ENCODE results near the gene ARHGEF26.

The ARHGEF26 gene, protein sequence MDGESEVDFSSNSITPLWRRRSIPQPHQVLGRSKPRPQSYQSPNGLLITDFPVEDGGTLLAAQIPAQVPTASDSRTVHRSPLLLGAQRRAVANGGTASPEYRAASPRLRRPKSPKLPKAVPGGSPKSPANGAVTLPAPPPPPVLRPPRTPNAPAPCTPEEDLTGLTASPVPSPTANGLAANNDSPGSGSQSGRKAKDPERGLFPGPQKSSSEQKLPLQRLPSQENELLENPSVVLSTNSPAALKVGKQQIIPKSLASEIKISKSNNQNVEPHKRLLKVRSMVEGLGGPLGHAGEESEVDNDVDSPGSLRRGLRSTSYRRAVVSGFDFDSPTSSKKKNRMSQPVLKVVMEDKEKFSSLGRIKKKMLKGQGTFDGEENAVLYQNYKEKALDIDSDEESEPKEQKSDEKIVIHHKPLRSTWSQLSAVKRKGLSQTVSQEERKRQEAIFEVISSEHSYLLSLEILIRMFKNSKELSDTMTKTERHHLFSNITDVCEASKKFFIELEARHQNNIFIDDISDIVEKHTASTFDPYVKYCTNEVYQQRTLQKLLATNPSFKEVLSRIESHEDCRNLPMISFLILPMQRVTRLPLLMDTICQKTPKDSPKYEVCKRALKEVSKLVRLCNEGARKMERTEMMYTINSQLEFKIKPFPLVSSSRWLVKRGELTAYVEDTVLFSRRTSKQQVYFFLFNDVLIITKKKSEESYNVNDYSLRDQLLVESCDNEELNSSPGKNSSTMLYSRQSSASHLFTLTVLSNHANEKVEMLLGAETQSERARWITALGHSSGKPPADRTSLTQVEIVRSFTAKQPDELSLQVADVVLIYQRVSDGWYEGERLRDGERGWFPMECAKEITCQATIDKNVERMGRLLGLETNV

DNA sequence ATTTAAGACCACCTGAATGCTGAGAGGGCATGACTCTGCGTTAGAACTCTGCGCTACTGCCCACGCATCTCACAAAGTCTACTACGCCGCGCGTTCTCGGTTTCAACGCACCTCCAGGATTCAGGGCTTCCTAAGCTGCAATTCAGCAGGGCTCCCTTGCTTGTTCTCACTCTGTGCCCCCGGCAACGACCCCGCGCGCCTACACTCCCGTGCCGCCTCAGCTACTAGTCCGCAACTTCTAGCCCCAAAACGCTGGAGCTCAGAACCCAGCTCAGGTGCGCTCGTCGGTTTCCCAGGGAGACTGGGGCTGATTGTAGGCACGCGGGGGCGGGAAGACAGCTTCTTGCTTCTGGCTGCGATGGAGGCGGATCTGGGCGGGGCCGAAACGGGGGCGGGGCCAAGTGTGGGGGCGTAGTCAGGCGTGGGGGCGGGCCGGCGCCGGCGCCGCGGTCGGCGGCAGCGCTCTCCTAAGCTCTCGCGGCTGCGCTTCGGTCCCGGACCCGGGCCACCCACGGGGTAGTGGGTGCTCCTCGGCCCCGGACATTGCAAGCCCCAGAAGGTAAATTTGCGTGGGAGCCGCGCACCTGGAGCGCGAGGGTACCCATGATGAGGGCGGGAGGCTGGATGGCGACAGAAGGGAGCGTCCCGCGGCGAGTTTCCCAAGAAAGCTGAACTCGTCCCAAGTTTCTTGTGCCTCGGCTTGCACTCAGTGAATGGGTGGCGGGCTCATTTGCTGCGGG, at the start of gene ARHGEF26:
Gene ARHGEF26, plus strand, starts transcription at position 430 of the 740 bp plus-strand sequence. CDS start 603 bp downstream, outside the sequence.
- H3K27ac ChIP-seq: peak within 1 kb of the TSS; percentile 68
- TF ChIP-seq, protein P1, sequence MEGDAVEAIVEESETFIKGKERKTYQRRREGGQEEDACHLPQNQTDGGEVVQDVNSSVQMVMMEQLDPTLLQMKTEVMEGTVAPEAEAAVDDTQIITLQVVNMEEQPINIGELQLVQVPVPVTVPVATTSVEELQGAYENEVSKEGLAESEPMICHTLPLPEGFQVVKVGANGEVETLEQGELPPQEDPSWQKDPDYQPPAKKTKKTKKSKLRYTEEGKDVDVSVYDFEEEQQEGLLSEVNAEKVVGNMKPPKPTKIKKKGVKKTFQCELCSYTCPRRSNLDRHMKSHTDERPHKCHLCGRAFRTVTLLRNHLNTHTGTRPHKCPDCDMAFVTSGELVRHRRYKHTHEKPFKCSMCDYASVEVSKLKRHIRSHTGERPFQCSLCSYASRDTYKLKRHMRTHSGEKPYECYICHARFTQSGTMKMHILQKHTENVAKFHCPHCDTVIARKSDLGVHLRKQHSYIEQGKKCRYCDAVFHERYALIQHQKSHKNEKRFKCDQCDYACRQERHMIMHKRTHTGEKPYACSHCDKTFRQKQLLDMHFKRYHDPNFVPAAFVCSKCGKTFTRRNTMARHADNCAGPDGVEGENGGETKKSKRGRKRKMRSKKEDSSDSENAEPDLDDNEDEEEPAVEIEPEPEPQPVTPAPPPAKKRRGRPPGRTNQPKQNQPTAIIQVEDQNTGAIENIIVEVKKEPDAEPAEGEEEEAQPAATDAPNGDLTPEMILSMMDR (conservative IDR thresholded peaks at IDR 0.05): no peak

DNA sequence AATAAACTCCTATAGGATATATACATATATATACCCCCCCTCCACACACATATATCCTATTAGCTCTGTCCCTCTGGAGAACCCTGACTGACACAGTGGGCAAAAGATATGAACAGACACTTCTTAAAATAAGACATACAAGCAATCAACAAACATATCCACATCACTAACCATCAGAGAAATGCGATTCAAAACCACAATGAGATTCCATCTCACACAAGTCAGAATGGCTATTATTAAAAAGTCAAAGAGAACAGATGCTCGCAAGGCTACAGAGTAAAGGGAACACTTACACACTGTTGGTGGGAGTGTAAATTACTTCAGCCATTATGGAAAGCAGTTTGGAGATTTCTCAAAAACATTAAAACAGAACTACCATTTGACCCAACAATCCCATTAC, 46.2 kb upstream of the ARHGEF26 start:
- no peak overlapping the region for H3K27ac ChIP-seq
- TF ChIP-seq, protein P1 (conservative IDR thresholded peaks at IDR 0.05): no peak

DNA sequence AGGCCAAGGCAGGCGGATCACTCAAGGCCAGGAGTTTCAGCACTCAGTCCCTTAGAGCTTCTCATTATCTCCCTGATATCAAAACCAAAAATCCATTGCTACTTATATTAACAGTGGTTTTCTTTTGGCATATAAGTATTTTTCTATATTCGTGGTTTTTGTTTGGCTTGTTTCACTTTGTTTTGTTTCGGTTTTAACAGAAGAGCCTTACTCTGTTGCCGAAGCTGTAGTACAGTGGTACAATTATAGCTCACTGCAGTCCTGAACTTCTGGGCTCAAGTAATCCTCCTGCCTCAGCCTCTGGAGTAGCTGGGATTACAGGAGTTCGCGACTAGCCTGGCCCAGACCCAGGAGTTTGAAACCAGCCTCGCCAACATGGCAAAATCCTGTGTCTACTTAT, 42.5 kb upstream of the ARHGEF26 start:
- H3K27ac ChIP-seq: peak overlapping the region; percentile 66
- TF ChIP-seq, protein P1 (conservative IDR thresholded peaks at IDR 0.05): no peak

DNA sequence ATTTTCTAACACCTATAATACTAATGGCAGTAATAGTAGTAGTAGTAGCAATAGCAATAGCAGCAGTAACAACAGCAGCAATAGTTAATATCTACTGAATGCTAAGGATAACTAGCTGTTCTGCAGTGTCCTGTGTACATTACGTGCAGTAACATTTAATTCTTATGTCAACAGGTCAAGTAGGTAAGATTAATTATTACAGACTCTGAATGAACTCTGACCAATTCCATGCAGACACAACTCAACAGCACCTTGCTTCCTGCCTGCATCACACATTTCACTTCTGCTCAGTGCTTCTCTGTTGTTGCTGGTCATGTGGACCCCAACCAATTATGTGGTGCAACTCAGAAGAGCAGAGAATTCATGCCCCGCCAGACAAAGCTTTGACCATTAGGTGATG, 39.9 kb upstream of the ARHGEF26 start:
- TF ChIP-seq, protein P1 (conservative IDR thresholded peaks at IDR 0.05): no peak

DNA sequence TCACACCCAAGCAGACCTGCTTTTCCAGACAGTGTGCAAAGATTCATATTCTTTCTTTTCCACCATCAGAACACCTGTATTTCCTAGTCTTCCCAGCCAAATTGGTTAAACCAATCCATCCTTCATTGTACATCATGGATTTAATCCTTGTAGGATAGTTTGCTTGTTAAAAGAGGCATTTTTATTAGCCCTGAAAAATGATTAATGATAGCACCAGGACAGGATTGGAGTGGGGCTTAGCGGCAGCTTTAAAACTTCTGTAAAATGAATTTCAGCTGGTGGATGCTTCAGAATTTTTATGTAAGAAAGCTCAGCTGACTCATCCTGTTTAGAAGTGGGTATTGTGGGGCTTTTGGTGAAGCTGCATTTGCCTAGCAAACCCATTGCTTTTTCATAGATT, 36.1 kb upstream of the ARHGEF26 start:
- TF ChIP-seq, protein P1 (conservative IDR thresholded peaks at IDR 0.05): no peak
- no peak overlapping the region for H3K27ac ChIP-seq

More for the DNA sequence above, 39.9 kb upstream of the ARHGEF26 start:
- H3K27ac ChIP-seq: peak overlapping the region; percentile 63

DNA sequence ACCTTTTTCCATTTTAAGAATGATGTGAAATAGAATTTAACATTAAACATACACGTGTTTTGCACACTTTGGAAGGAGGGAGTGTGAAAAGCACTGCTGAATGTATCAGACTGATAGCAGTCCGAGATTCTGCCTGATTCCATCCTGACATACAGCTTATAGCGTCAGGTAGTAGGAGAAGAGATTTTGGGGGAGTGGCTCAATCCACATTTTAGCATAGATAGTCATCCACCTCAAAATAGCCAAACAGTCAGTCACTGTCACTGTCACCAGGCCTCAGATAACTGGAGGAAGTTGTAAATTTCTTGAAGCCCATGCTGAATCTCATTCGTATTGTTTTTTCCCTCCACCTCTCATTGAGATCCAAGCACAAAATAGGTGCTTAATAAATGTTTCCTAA, 35.4 kb upstream of the ARHGEF26 start:
- TF ChIP-seq, protein P1 (conservative IDR thresholded peaks at IDR 0.05): no peak
- H3K27ac ChIP-seq: no peak overlapping the region

Data from VCaP (cell line).